PC-9 (cell line): ENCODE measurements around the gene FUT8. TPM values are rescaled to one million over a fixed set of nuclear protein-coding genes. Genes with fewer than 3 reads are reported as not detected.

Experiments used
- BruUV-seq: library from RNA; stranded (reverse); fragments of 400-500 nt; replicated peaks from 2 replicates; lab custom pipeline; 2021; lab: Mats Ljungman, UMichigan
- CTCF ChIA-PET: fragments of 300-600 bp; sonication (Branson Sonifier 250); formaldehyde crosslinking; loops from one replicate; lab custom pipeline; 2022; ENCODE audit warnings: antibody characterized with exemption; lab: Charles Lee
- POLR2A ChIA-PET: fragments of 300-600 bp; sonication (Branson Sonifier 250); formaldehyde crosslinking; loops from one replicate; lab custom pipeline; 2022; ENCODE audit warnings: antibody characterized with exemption; ENCODE audit not compliant: unreplicated experiment; lab: Charles Lee
- DNase-seq, 2 experiments: peaks; one replicate each; pipeline versions ENCODE4 v3.0.0 to v3.0.0-alpha.2; 2015 to 2022; ENCODE audit warnings: mixed read lengths in 1 of 2
- H2AFZ ChIP-seq: fragments of 200-600 bp; sonication (generic); 2 replicates; pipeline ENCODE4 v1.8.1; 2017; ENCODE audit warnings: antibody characterized with exemption
- H3F3A ChIP-seq: fragments of 200-600 bp; sonication (generic); 2 replicates; pipeline ENCODE4 v1.8.1; 2017; ENCODE audit warnings: antibody characterized with exemption, mild to moderate bottlenecking, low read depth; ENCODE audit not compliant: insufficient read depth
- H3K27ac ChIP-seq: fragments of 200-600 bp; sonication (generic); 2 replicates; pipeline ENCODE4 v1.6.1; 2016; ENCODE audit warnings: mixed run types
- H3K27me3 ChIP-seq: fragments of 200-600 bp; sonication (generic); 2 replicates; pipeline ENCODE4 v1.6.1; 2016; ENCODE audit warnings: low read depth, mixed run types; ENCODE audit not compliant: insufficient read depth
- H3K36me3 ChIP-seq: fragments of 200-600 bp; sonication (generic); 2 replicates; pipeline ENCODE4 v1.6.1; 2016; ENCODE audit warnings: low read depth, mixed run types
- H3K4me1 ChIP-seq: fragments of 200-600 bp; sonication (generic); replicated peaks from 2 replicates; pipeline ENCODE4 v1.6.1; 2016; ENCODE audit warnings: mixed run types; ENCODE audit not compliant: insufficient read depth
- H3K4me2 ChIP-seq: fragments of 200-600 bp; sonication (generic); 2 replicates; pipeline ENCODE4 v1.6.1; 2017; ENCODE audit warnings: mixed run types
- H3K4me3 ChIP-seq: fragments of 200-600 bp; sonication (generic); 2 replicates; pipeline ENCODE4 v1.6.1; 2016; ENCODE audit warnings: mixed run types
- H3K79me2 ChIP-seq: fragments of 200-600 bp; sonication (generic); 2 replicates; pipeline ENCODE4 v1.6.1; 2017; ENCODE audit warnings: low read depth, mixed run types
- H3K9me2 ChIP-seq: fragments of 200-600 bp; sonication (generic); 2 replicates; pipeline ENCODE4 v1.8.1; 2017; ENCODE audit warnings: mild to moderate bottlenecking; ENCODE audit not compliant: insufficient read depth
- H3K9me3 ChIP-seq: fragments of 200-600 bp; sonication (generic); 2 replicates; pipeline ENCODE4 v1.8.1; 2016; ENCODE audit warnings: low read depth; ENCODE audit not compliant: insufficient read depth
- H4K20me1 ChIP-seq: fragments of 200-600 bp; sonication (generic); 2 replicates; pipeline ENCODE4 v1.8.1; 2017; ENCODE audit not compliant: insufficient read depth
- EZH2 ChIP-seq: fragments of 200-600 bp; sonication (generic); IDR thresholded peaks from 2 replicates; pipeline ENCODE4 v1.8.0; 2017; ENCODE audit warnings: antibody characterized with exemption, low read depth
- intact Hi-C: fragments of 100-400 bp; cut with micrococcal nuclease; formaldehyde crosslinking; loops from one replicate; pipeline ENCODE4 v1.10.0; 2022; ENCODE audit not compliant: unreplicated experiment
- total RNA-seq: library from RNA; stranded (reverse); gene quantifications from 2 replicates; pipeline ENCODE4 v1.2.3, GENCODE V29; 2021
- TF ChIP-seq, protein P1 (sequence below): fragments of 200-600 bp; sonication (generic); conservative IDR thresholded peaks from 2 replicates; pipeline ENCODE4 v1.6.1; 2017; ENCODE audit warnings: mixed run types, antibody characterized with exemption, mild to moderate bottlenecking, moderate library complexity

Gene FUT8
- total RNA-seq, 1 experiment from 2014 or later = 134 TPM

DNA sequence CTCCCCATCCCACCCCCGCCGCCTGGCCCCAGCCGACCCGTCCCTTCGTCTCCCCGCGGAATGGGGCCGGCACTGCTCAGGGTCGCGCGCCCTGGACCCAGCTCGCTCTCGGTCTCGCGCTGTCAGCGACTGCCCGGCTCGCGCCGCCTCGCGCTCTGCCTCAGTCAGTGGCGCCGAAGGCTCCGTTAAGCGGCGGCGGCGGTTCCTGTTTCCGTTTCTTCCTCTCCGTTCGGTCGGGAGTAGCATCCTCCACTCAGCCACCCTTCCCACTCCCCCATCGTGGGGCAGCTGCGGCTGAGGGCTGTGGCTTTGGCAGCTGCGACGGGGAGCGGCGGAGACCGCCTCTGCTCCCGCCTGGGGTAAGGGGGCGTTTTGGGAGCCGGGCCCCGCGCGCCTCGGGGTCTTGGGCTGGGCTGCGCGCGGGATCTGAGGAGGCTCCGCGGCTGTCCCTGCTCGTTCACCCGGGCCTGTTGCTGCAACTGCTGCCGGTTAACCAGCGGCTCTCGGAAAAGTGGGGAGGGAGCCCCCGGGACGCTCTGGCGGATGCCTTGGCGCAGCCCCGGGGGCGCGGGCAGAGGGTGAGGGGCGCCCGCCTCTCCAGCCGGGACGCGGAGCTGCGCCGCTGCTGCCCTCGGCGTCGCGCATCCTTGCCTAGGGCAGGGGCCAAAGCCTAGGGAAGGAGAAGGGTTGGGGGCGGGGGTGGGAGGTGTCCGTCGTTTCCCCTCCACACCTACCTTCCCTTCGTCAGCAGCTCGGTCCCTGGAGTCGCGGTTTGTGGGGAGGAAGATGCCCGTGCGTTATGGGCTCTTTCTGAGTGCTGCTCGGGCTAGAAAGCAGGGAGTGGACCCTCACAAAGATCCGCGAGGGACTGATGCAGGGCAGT, 567 bp downstream of the FUT8 start:
- H3F3A ChIP-seq = peaks cover 6% of the 10 kb centered on the region
- H3K27me3 ChIP-seq = no peaks in the 10 kb centered on the region
- POLR2A ChIA-PET = interaction anchor here (0.6 to 0.8 kb wide), 4 partner anchors 53 to 249 kb away, joined by 3 to 12 read pairs (median 6); no protein-coding TSS in a partner anchor
- no peaks in the 10 kb centered on the region for H3K9me3 ChIP-seq
- H3K4me1 ChIP-seq = peaks cover 47% of the 10 kb centered on the region
- peak in 1 of 2 experiments; percentile 56 for DNase-seq
- H3K27ac ChIP-seq = peak overlapping the region; percentile 64
- peaks cover 78% of the 10 kb centered on the region for H3K79me2 ChIP-seq
- H3K36me3 ChIP-seq = no peaks in the 10 kb centered on the region; the same call in 1 of the 2 replicates
- intact Hi-C loops = loop anchor here (1.0 to 2.0 kb wide), 10 partner anchors 57 to 658 kb away; partner anchors contain the start of gene MAX
- no TSS peak for BruUV-seq
- H3K9me2 ChIP-seq = no peaks in the 10 kb centered on the region
- no peak for TF ChIP-seq EZH2
- TF ChIP-seq, protein P1, sequence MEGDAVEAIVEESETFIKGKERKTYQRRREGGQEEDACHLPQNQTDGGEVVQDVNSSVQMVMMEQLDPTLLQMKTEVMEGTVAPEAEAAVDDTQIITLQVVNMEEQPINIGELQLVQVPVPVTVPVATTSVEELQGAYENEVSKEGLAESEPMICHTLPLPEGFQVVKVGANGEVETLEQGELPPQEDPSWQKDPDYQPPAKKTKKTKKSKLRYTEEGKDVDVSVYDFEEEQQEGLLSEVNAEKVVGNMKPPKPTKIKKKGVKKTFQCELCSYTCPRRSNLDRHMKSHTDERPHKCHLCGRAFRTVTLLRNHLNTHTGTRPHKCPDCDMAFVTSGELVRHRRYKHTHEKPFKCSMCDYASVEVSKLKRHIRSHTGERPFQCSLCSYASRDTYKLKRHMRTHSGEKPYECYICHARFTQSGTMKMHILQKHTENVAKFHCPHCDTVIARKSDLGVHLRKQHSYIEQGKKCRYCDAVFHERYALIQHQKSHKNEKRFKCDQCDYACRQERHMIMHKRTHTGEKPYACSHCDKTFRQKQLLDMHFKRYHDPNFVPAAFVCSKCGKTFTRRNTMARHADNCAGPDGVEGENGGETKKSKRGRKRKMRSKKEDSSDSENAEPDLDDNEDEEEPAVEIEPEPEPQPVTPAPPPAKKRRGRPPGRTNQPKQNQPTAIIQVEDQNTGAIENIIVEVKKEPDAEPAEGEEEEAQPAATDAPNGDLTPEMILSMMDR = no peak
- CTCF ChIA-PET = interaction anchor here (0.7 to 1.7 kb wide), 6 partner anchors 53 to 412 kb away, joined by 3 to 13 read pairs (median 6); no protein-coding TSS in a partner anchor
- peak overlapping the region; percentile 97 for H3K4me3 ChIP-seq
- peak overlapping the region; percentile 89 for H3K4me2 ChIP-seq
- peak overlapping the region; percentile 85 for H2AFZ ChIP-seq
- H4K20me1 ChIP-seq = 0 out of 2 replicates have a peak, but pooled peaks cover 7% of the 10 kb centered on the region

DNA sequence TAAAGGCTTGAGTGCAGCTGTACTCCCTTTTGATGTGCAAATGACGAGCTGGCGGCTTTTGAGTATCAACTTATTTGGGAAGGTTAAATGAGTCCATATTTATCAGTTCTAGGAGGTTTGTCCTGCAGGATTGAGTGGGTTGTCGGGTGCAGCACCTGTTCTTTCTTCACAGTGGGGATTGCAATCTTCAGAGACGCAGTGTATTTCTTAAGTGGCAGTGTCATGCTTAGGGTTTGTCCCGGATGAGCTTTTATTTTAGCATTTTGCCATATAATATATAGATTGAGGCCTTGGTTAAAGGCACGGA, 1.2 kb downstream of the FUT8 start:
- Histone ChIP-seq H3K36me3 (no peaks in the 10 kb centered on the region; the same call in 1 of the 2 replicates), H3F3A (peaks cover 6% of the 10 kb centered on the region), H3K9me3 (no peaks in the 10 kb centered on the region), H3K79me2 (peaks cover 84% of the 10 kb centered on the region), H3K4me3 (peak overlapping the region; percentile 97), H4K20me1 (0 out of 2 replicates have a peak, but pooled peaks cover 7% of the 10 kb centered on the region), H3K4me1 (peaks cover 47% of the 10 kb centered on the region), H3K9me2 (no peaks in the 10 kb centered on the region), H3K4me2 (peak overlapping the region; percentile 89), H3K27me3 (no peaks in the 10 kb centered on the region), H3K27ac (peak overlapping the region; percentile 64), H2AFZ (peak overlapping the region; percentile 85)
- no peak for TF ChIP-seq EZH2
- TF ChIP-seq, protein P1 = no peak
- ChIA-PET CTCF (interaction anchor here (0.8 to 1.2 kb wide), 3 partner anchors 54 to 411 kb away, joined by 3 to 13 read pairs (median 4); no protein-coding TSS in a partner anchor), POLR2A (interaction anchor here (0.7 kb wide), 2 partner anchors 80 to 182 kb away, joined by 4 to 7 read pairs; no protein-coding TSS in a partner anchor)
- BruUV-seq = TSS peak; percentile 29
- no peak for DNase-seq
- intact Hi-C loops = loop anchor here (2.0 kb wide), 4 partner anchors 183 to 657 kb away; partner anchors contain the start of gene MAX

DNA sequence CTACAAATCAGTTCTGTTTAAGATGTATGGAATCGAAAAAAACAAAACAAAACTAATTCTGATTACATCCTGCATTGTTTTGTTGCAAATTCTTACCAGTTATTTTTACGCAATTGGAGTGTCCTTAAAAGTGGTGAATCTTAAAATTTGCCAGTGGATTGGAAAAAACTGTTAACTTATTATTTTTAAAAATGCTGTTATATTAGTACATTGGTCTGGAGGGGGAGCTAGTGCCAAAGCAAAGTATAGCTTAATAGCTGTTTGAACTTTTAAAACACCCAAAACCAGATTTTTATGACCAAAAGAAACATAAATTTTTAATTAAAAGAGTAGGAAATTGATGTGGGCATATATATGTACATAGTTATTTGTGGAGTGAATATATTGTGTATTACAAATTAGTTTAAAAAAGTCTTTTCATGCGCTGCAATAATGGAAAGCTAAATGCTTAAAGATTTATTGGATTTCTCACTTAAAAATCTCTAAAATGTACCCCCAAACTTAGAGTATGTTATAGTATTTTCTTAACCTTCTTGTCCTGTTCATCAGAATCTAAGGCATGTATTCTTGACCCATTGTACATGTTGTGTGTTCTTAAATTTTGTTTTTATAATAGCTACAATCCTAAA, 2.5 kb downstream of the FUT8 start:
- intact Hi-C loops = loop anchor here (1.0 to 5.0 kb wide), 2 partner anchors 409 to 542 kb away; no protein-coding TSS in a partner anchor
- POLR2A ChIA-PET = interaction anchor here (0.6 to 0.8 kb wide), 7 partner anchors 26 to 786 kb away, joined by 3 to 8 read pairs (median 5); partner anchors contain the start of gene FNTB
- H3K36me3 ChIP-seq = peaks cover 8% of the 10 kb centered on the region; the same call in 1 of the 2 replicates

More for the DNA sequence above, 2.5 kb downstream of the FUT8 start:
- no peaks in the 10 kb centered on the region for H3K9me2 ChIP-seq
- peak overlapping the region; percentile 89 for H3K4me2 ChIP-seq
- peaks cover 92% of the 10 kb centered on the region for H3K79me2 ChIP-seq
- no peaks in the 10 kb centered on the region for H3K27me3 ChIP-seq
- peak overlapping the region; percentile 64 for H3K27ac ChIP-seq
- H3F3A ChIP-seq = peaks cover 20% of the 10 kb centered on the region
- no peak overlapping the region for H2AFZ ChIP-seq
- DNase-seq = peak in 1 of 2 experiments; percentile 37
- CTCF ChIA-PET = interaction anchor here (0.5 to 2.3 kb wide), 14 partner anchors 9 to 988 kb away, joined by 3 to 59 read pairs (median 5); no protein-coding TSS in a partner anchor
- peaks cover 52% of the 10 kb centered on the region for H3K4me1 ChIP-seq
- H3K9me3 ChIP-seq = no peaks in the 10 kb centered on the region
- H3K4me3 ChIP-seq = peak overlapping the region; percentile 97
- no TSS peak for BruUV-seq
- H4K20me1 ChIP-seq = 0 out of 2 replicates have a peak, but pooled peaks cover 7% of the 10 kb centered on the region
- TF ChIP-seq, protein P1 = peak; percentile 84
- no peak for TF ChIP-seq EZH2
